Hepatocyte (in vitro differentiated cells): ENCODE measurements around the gene SEMA6C. TPM values are rescaled to one million over a fixed set of nuclear protein-coding genes. Genes with fewer than 3 reads are reported as not detected.

Experiments
- DNase-seq: peaks from one replicate; pipeline ENCODE4 v3.0.0-alpha.2; 2016; ENCODE audit warnings: low spot score
- H2AFZ ChIP-seq: fragments of 200-600 bp; sonication (generic); 2 replicates; pipeline ENCODE4 v1.6.0; 2016; ENCODE audit warnings: antibody characterized with exemption, mild to moderate bottlenecking
- H3K27ac ChIP-seq: fragments of 200-600 bp; sonication (generic); 2 replicates; pipeline ENCODE4 v1.5.1; 2016; ENCODE audit warnings: mild to moderate bottlenecking
- H3K27me3 ChIP-seq: fragments of 200-600 bp; sonication (generic); 2 replicates; pipeline ENCODE4 v1.6.1; 2016
- H3K36me3 ChIP-seq: fragments of 200-600 bp; sonication (generic); replicated peaks from 2 replicates; pipeline ENCODE4 v1.5.1; 2016; ENCODE audit warnings: low read depth; ENCODE audit not compliant: insufficient read depth
- H3K4me1 ChIP-seq: fragments of 200-600 bp; sonication (generic); 2 replicates; pipeline ENCODE4 v1.5.1; 2016; ENCODE audit warnings: mild to moderate bottlenecking, moderate library complexity; ENCODE audit not compliant: insufficient read depth
- H3K4me2 ChIP-seq: fragments of 200-600 bp; sonication (generic); 2 replicates; pipeline ENCODE4 v1.6.0; 2016
- H3K4me3 ChIP-seq: fragments of 200-600 bp; sonication (generic); 2 replicates; pipeline ENCODE4 v1.5.1; 2016; ENCODE audit warnings: mild to moderate bottlenecking
- H3K79me2 ChIP-seq: fragments of 200-600 bp; sonication (generic); 2 replicates; pipeline ENCODE4 v1.6.0; 2017; ENCODE audit warnings: mild to moderate bottlenecking
- H3K9me2 ChIP-seq: fragments of 200-600 bp; sonication (generic); replicated peaks from 2 replicates; pipeline ENCODE4 v1.6.0; 2017; ENCODE audit warnings: mild to moderate bottlenecking; ENCODE audit not compliant: insufficient read depth
- H3K9me3 ChIP-seq: fragments of 200-600 bp; sonication (generic); 2 replicates; pipeline ENCODE4 v1.5.1; 2016; ENCODE audit warnings: low read depth, mild to moderate bottlenecking
- H4K20me1 ChIP-seq: fragments of 200-600 bp; sonication (generic); 2 replicates; pipeline ENCODE4 v1.6.0; 2016; ENCODE audit warnings: mild to moderate bottlenecking; ENCODE audit not compliant: insufficient read depth, poor library complexity, severe bottlenecking
- CTCF ChIP-seq: fragments of 200-600 bp; sonication (generic); IDR thresholded peaks from 2 replicates; pipeline ENCODE4 v1.5.1; 2016; ENCODE audit warnings: antibody characterized with exemption, mild to moderate bottlenecking; ENCODE audit not compliant: poor library complexity
- EZH2 ChIP-seq: fragments of 200-600 bp; sonication (generic); IDR thresholded peaks from 2 replicates; pipeline ENCODE4 v1.6.1; 2016; ENCODE audit warnings: antibody characterized with exemption, mild to moderate bottlenecking, borderline replicate concordance
- EZH2phosphoT487 ChIP-seq: fragments of 200-600 bp; sonication (generic); IDR thresholded peaks from one replicate; pipeline ENCODE4 v1.6.1; 2018; ENCODE audit warnings: antibody characterized with exemption, mild to moderate bottlenecking, low read depth, moderate library complexity; ENCODE audit not compliant: unreplicated experiment, severe bottlenecking
- WGBS: methylation state at CpG from one replicate; pipeline ENCODE4 v1.1.6; 2016; ENCODE audit warnings: low lambda C conversion rate; ENCODE audit errors: missing lambda C conversion rate; 5-methylcytosine and 5-hydroxymethylcytosine counted together
- polyA plus RNA-seq: library from polyadenylated mRNA; unstranded; fragments of >200 nt; fragmentation: Nextera tagmentation; extraction: Ambion mirVana; gene quantifications from 2 replicates; pipeline ENCODE4 v1.2.1, GENCODE V29; 2016
- total RNA-seq: library from RNA; depleted of rRNA; stranded (reverse); fragments of >200 nt; gene quantifications from 2 replicates; pipeline ENCODE4 v1.2.3, GENCODE V29; 2014

The SEMA6C gene
- total and polyA plus RNA-seq, 2 experiments from 2014 or later: 25.1 to 41.6 TPM

GRCh38 chr1:151132335-151133017 is 14.0 kb downstream of the SEMA6C start:
- H2AFZ ChIP-seq: peak overlapping the region; percentile 52
- no peaks in the 10 kb centered on the region for H3K9me3 ChIP-seq
- no peak overlapping the region for H3K27ac ChIP-seq
- peaks cover 14% of the 10 kb centered on the region for H3K4me1 ChIP-seq
- no peaks in the 10 kb centered on the region for H3K36me3 ChIP-seq
- DNase-seq: no peak
- WGBS: 40% methylated on average over 34 of the region's 74 CpGs
- peak overlapping the region; percentile 90 for H3K4me2 ChIP-seq
- no peak overlapping the region for H3K4me3 ChIP-seq
- H3K9me2 ChIP-seq: no peaks in the 10 kb centered on the region
- H3K27me3 ChIP-seq: peaks cover 17% of the 10 kb centered on the region
- H4K20me1 ChIP-seq: no peaks in the 10 kb centered on the region
- TF ChIP-seq EZH2: no peak
- TF ChIP-seq CTCF: no peak
- TF ChIP-seq EZH2phosphoT487: no peak
- H3K79me2 ChIP-seq: no peaks in the 10 kb centered on the region

DNA sequence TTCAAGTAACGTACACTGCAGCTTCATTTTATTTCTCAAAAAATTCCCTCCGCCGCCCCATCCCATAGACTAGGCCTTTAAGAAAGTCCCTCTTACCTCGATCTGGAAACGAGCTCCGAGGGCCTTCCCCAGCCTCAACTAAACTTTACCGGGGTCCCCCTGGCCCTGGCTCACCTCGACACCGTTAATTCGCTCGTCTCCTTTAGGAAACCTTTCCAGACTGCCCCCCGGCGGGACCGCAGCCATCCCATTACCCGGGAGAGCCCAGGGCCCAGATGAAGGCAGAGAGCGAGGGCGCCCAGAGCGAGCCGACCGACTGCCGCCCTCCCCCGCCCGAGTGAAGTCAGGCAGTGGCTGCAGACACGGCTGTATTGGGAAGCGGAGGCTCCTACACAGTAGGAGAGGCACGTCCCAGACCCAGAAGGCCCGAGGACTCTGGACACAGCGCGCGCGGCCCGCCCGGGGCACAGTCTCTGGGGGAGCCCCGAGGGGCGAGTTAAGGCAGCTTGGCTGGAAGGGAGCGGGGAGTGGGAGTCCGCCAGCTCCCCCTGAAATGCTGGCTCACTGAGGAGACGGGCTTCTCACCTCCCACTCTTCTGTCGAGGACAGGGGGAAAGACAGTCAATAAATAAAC is 14.6 kb downstream of the SEMA6C start:
- WGBS: 17% methylated on average over 26 of the region's 39 CpGs
- no peaks in the 10 kb centered on the region for H3K36me3 ChIP-seq
- no peaks in the 10 kb centered on the region for H4K20me1 ChIP-seq
- peak; percentile 42 for DNase-seq
- H3K4me3 ChIP-seq: peak overlapping the region; percentile 22
- TF ChIP-seq EZH2phosphoT487 (no peak), CTCF (no peak)
- H3K4me1 ChIP-seq: peaks cover 14% of the 10 kb centered on the region
- H3K9me2 ChIP-seq: no peaks in the 10 kb centered on the region
- no peaks in the 10 kb centered on the region for H3K79me2 ChIP-seq
- no peaks in the 10 kb centered on the region for H3K9me3 ChIP-seq
- H3K27ac ChIP-seq: no peak overlapping the region
- H3K27me3 ChIP-seq: peaks cover 17% of the 10 kb centered on the region
- H2AFZ ChIP-seq: peak overlapping the region; percentile 52
- peak overlapping the region; percentile 90 for H3K4me2 ChIP-seq

DNA sequence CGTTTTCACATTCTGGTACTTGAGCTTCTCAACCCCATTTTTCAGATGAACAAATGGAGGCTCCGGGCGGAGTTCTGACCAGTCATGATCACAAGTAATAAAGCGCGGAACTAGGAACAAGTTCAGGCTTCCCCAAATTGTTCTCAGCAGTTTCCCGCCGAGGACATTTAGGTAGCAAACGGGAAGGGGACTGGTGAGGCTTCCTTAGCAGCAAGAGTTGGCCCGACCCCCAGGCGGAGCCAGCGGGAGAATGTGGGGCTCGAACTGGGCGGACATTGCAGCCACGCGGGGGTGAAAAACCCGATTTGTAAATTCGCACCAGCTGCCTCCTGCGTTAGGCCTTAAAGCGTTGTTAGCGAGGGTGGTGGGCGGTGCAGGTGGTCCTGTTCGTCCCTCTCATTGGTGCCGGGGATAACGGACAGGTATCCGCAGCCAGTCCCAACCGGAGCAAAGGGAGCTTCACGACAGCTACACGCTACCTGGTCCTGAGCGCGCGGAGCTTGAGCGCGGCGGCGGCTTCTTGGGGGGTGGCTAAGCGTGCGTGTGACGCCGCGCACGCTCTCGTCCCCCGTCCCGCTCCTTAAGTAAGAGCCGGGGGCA is 15.3 kb downstream of the SEMA6C start:
- WGBS: 14% methylated on average over 45 of the region's 45 CpGs
- H4K20me1 ChIP-seq: no peaks in the 10 kb centered on the region
- H3K9me2 ChIP-seq: no peaks in the 10 kb centered on the region
- H3K9me3 ChIP-seq: no peaks in the 10 kb centered on the region
- H3K27ac ChIP-seq: no peak overlapping the region
- H3K4me1 ChIP-seq: peaks cover 14% of the 10 kb centered on the region
- H3K4me3 ChIP-seq: peak overlapping the region; percentile 22
- peaks cover 17% of the 10 kb centered on the region for H3K27me3 ChIP-seq
- H3K36me3 ChIP-seq: no peaks in the 10 kb centered on the region
- H3K4me2 ChIP-seq: peak overlapping the region; percentile 90
- DNase-seq: peak; percentile 90
- TF ChIP-seq CTCF: no peak
- no peak for TF ChIP-seq EZH2
- no peak for TF ChIP-seq EZH2phosphoT487
- no peaks in the 10 kb centered on the region for H3K79me2 ChIP-seq
- peak overlapping the region; percentile 52 for H2AFZ ChIP-seq
